CD4-positive, CD25-positive, alpha-beta regulatory T cell (primary cell): ENCODE results near the gene FHL1. TPM values are rescaled to one million over a fixed set of nuclear protein-coding genes. Genes with fewer than 3 reads are reported as not detected.
A peak's percentile ranks its signal among the peaks of the same experiment; 100 is the strongest.

ENCODE experiments used
- ATAC-seq, 2 donors: fragments of 150-1000 bp; cut with Tn5 transposase; one replicate each; pipeline ENCODE4 v1.10.0; 2021; ENCODE audit warnings: low read depth in 2 of 2, moderate number of reproducible peaks in 2 of 2, moderate library complexity in 1 of 2
- DNase-seq, 3 donors: peaks; one replicate each; pipeline versions ENCODE4 v3.0.0 to v3.0.0-alpha.2; 2012 to 2022; ENCODE audit warnings: mixed read lengths in 1 of 3
- H3K27ac ChIP-seq: one replicate; pipeline ENCODE4 v1.7.0; 2013; ENCODE audit warnings: mild to moderate bottlenecking, low read length; ENCODE audit not compliant: insufficient read depth, poor library complexity, severe bottlenecking
- H3K27me3 ChIP-seq: one replicate; pipeline ENCODE4 v1.7.0; 2013; ENCODE audit warnings: low read length; ENCODE audit not compliant: control insufficient read depth, insufficient read depth
- H3K36me3 ChIP-seq: one replicate; pipeline ENCODE4 v1.7.0; 2013; ENCODE audit warnings: mild to moderate bottlenecking, low read length, moderate library complexity; ENCODE audit not compliant: control insufficient read depth, insufficient read depth
- H3K4me1 ChIP-seq: 2 replicates; pipeline ENCODE4 v1.7.0; 2013; ENCODE audit warnings: mild to moderate bottlenecking, low read length; ENCODE audit not compliant: insufficient read depth, control insufficient read depth, poor library complexity, severe bottlenecking
- H3K4me3 ChIP-seq: one replicate; pipeline ENCODE4 v1.7.0; 2013; ENCODE audit warnings: low read depth, mild to moderate bottlenecking, low read length, moderate library complexity
- H3K9me3 ChIP-seq, 2 experiments: 1 replicate in 1 of 2; 2 replicates in 1 of 2; pipeline ENCODE4 v1.7.0; 2013; ENCODE audit warnings: low read length in 2 of 2, mild to moderate bottlenecking in 1 of 2, moderate library complexity in 1 of 2; ENCODE audit not compliant: control insufficient read depth in 2 of 2
- H3K27ac Mint-ChIP-seq, 3 donors: one replicate each; pipeline ENCODE4 v1.8.0; 2020 to 2022; ENCODE audit warnings: mild to moderate bottlenecking in 3 of 3, mixed read lengths in 3 of 3, moderate library complexity in 2 of 3
- H3K27me3 Mint-ChIP-seq: one replicate; pipeline ENCODE4 v1.8.0; 2022; ENCODE audit warnings: mild to moderate bottlenecking, mixed read lengths
- H3K36me3 Mint-ChIP-seq: one replicate; pipeline ENCODE4 v1.8.0; 2020; ENCODE audit warnings: mixed read lengths
- H3K4me1 Mint-ChIP-seq, 4 donors: one replicate each; pipeline ENCODE4 v1.8.0; 2020 to 2022; ENCODE audit warnings: mixed read lengths in 4 of 4, mild to moderate bottlenecking in 1 of 4
- H3K4me3 Mint-ChIP-seq, 4 donors: one replicate each; pipeline ENCODE4 v1.8.0; 2020 to 2022; ENCODE audit warnings: mild to moderate bottlenecking in 4 of 4, mixed read lengths in 4 of 4, moderate library complexity in 3 of 4
- H3K9me3 Mint-ChIP-seq, 7 donors: one replicate each; pipeline ENCODE4 v1.8.0; 2020 to 2022; ENCODE audit warnings: mixed read lengths in 7 of 7, mild to moderate bottlenecking in 3 of 7, moderate library complexity in 2 of 7
- polyA plus RNA-seq, 4 donors: library from polyadenylated mRNA; unstranded; fragments of 300-500 nt; fragmentation: Illumina TruSeq; gene quantifications; one replicate each; pipeline ENCODE4 v1.2.3, GENCODE V29; 2021
- total RNA-seq: library from RNA; stranded (reverse); gene quantifications from one replicate; pipeline ENCODE4 v1.2.3, GENCODE V29; 2022

Gene FHL1
- total and polyA plus RNA-seq, 5 donors from 2014 or later, result 3.8 to 24.5 (median 15.7) TPM

- Mint-ChIP-seq H3K9me3 (peaks cover 0 to 3% (median 0%) of the 10 kb centered on the region in 7 donors), H3K27me3 (no peaks in the 10 kb centered on the region), H3K36me3 (no peaks in the 10 kb centered on the region), H3K4me3 (no peak overlapping the region), H3K4me1 (no peaks in the 10 kb centered on the region), H3K27ac (no peak overlapping the region)
- Histone ChIP-seq H3K9me3 (no peaks in the 10 kb centered on the region), H3K36me3 (no peaks in the 10 kb centered on the region), H3K27ac (no peak overlapping the region), H3K4me3 (no peak overlapping the region), H3K27me3 (no peaks in the 10 kb centered on the region), H3K4me1 (no peaks in the 10 kb centered on the region)
- DNase-seq, result no peak
- ATAC-seq, result no peak
Observed at GRCh38 chrX:136130931-136131833, 16.2 kb upstream of the FHL1 start.

- Mint-ChIP-seq H3K4me1 (peaks cover 0 to 14% (median 7%) of the 10 kb centered on the region in 4 donors), H3K4me3 (no peak overlapping the region), H3K36me3 (peaks cover 3% of the 10 kb centered on the region), H3K27me3 (no peaks in the 10 kb centered on the region), H3K9me3 (peaks cover 0 to 1% (median 0%) of the 10 kb centered on the region in 7 donors), H3K27ac (no peak overlapping the region)
- no peak for DNase-seq
- H3K4me3 ChIP-seq, result no peak overlapping the region
- no peaks in the 10 kb centered on the region for H3K36me3 ChIP-seq
- no peaks in the 10 kb centered on the region for H3K9me3 ChIP-seq
- H3K4me1 ChIP-seq, result peaks cover 2% of the 10 kb centered on the region
- no peak for ATAC-seq
- H3K27ac ChIP-seq, result no peak overlapping the region
- no peaks in the 10 kb centered on the region for H3K27me3 ChIP-seq
Observed at GRCh38 chrX:136138939-136139338, 8.4 kb upstream of the FHL1 start.

GRCh38 chrX:136141569-136141968 is 5.8 kb upstream of the FHL1 start:
- Histone ChIP-seq H3K36me3 (no peaks in the 10 kb centered on the region), H3K4me1 (peaks cover 12% of the 10 kb centered on the region), H3K4me3 (no peak overlapping the region), H3K27me3 (peaks cover 2% of the 10 kb centered on the region), H3K9me3 (no peaks in the 10 kb centered on the region), H3K27ac (no peak overlapping the region)
- Mint-ChIP-seq H3K27me3 (peaks cover 10% of the 10 kb centered on the region), H3K4me1 (peaks cover 0 to 33% (median 16%) of the 10 kb centered on the region in 4 donors), H3K4me3 (no peak overlapping the region), H3K27ac (peak overlapping the region in 1 of 3 donors; percentile 60), H3K36me3 (peaks cover 3% of the 10 kb centered on the region), H3K9me3 (peaks cover 0 to 2% (median 0%) of the 10 kb centered on the region in 7 donors)
- DNase-seq (no peak), ATAC-seq (no peak)

- peaks cover 2% of the 10 kb centered on the region for H3K27me3 ChIP-seq
- H3K4me3 ChIP-seq, result no peak overlapping the region
- H3K4me3 Mint-ChIP-seq, result no peak overlapping the region
- H3K4me1 ChIP-seq, result peaks cover 12% of the 10 kb centered on the region
- H3K36me3 Mint-ChIP-seq, result no peaks in the 10 kb centered on the region
- no peaks in the 10 kb centered on the region for H3K9me3 ChIP-seq
- DNase-seq (no peak), ATAC-seq (no peak)
- H3K27me3 Mint-ChIP-seq, result peaks cover 12% of the 10 kb centered on the region
- peaks cover 0 to 33% (median 17%) of the 10 kb centered on the region in 4 donors for H3K4me1 Mint-ChIP-seq
- peak overlapping the region in 1 of 3 donors; percentile 90 for H3K27ac Mint-ChIP-seq
- no peaks in the 10 kb centered on the region for H3K36me3 ChIP-seq
- H3K27ac ChIP-seq, result no peak overlapping the region
- peaks cover 0 to 2% (median 0%) of the 10 kb centered on the region in 7 donors for H3K9me3 Mint-ChIP-seq
Observed at GRCh38 chrX:136142592-136142991, 4.7 kb upstream of the FHL1 start.

- peak; percentile 33 to 56 for ATAC-seq
- peaks cover 0 to 2% (median 0%) of the 10 kb centered on the region in 7 donors for H3K9me3 Mint-ChIP-seq
- H3K4me3 Mint-ChIP-seq, result peak overlapping the region; percentile 43 to 80 (median 73)
- peaks cover 2% of the 10 kb centered on the region for H3K27me3 ChIP-seq
- no peak overlapping the region for H3K27ac ChIP-seq
- no peaks in the 10 kb centered on the region for H3K9me3 ChIP-seq
- peaks cover 12% of the 10 kb centered on the region for H3K27me3 Mint-ChIP-seq
- no peaks in the 10 kb centered on the region for H3K36me3 Mint-ChIP-seq
- H3K27ac Mint-ChIP-seq, result peak overlapping the region; percentile 85 to 96 (median 95)
- H3K36me3 ChIP-seq, result no peaks in the 10 kb centered on the region
- H3K4me1 ChIP-seq, result peaks cover 12% of the 10 kb centered on the region
- peak in 2 of 3 donors; percentile 19 to 69 for DNase-seq
- peaks cover 0 to 38% (median 17%) of the 10 kb centered on the region in 4 donors for H3K4me1 Mint-ChIP-seq
- H3K4me3 ChIP-seq, result peak overlapping the region; percentile 62
Observed at GRCh38 chrX:136143711-136144110, 3.6 kb upstream of the FHL1 start.

GRCh38 chrX:136146614-136147314 is 569 bp upstream of the FHL1 start:
- peaks cover 12% of the 10 kb centered on the region for H3K4me1 ChIP-seq
- H3K27me3 ChIP-seq, result peaks cover 4% of the 10 kb centered on the region
- H3K36me3 ChIP-seq, result no peaks in the 10 kb centered on the region
- H3K4me1 Mint-ChIP-seq, result peaks cover 0 to 43% (median 17%) of the 10 kb centered on the region in 4 donors
- no peaks in the 10 kb centered on the region for H3K36me3 Mint-ChIP-seq
- DNase-seq, result peak in 2 of 3 donors; percentile 11 to 31
- no peaks in the 10 kb centered on the region for H3K9me3 ChIP-seq
- peak; percentile 43 to 44 for ATAC-seq
- no peak overlapping the region for H3K27ac ChIP-seq
- peak overlapping the region; percentile 53 for H3K4me3 ChIP-seq
- peak overlapping the region; percentile 83 to 90 (median 88) for H3K4me3 Mint-ChIP-seq
- H3K27ac Mint-ChIP-seq, result peak overlapping the region in 2 of 3 donors; percentile 82 to 84
- peaks cover 17% of the 10 kb centered on the region for H3K27me3 Mint-ChIP-seq
- H3K9me3 Mint-ChIP-seq, result peaks cover 0 to 2% (median 0%) of the 10 kb centered on the region in 7 donors

- H3K27me3 ChIP-seq, result peaks cover 4% of the 10 kb centered on the region
- peaks cover 17% of the 10 kb centered on the region for H3K27me3 Mint-ChIP-seq
- H3K9me3 ChIP-seq, result no peaks in the 10 kb centered on the region
- H3K36me3 ChIP-seq, result no peaks in the 10 kb centered on the region
- no peak for ATAC-seq
- H3K4me1 Mint-ChIP-seq, result peaks cover 0 to 37% (median 16%) of the 10 kb centered on the region in 4 donors
- peaks cover 12% of the 10 kb centered on the region for H3K4me1 ChIP-seq
- H3K9me3 Mint-ChIP-seq, result peaks cover 0 to 2% (median 0%) of the 10 kb centered on the region in 7 donors
- H3K4me3 Mint-ChIP-seq, result peak overlapping the region in 3 of 4 donors; percentile 54 to 79 (median 75)
- DNase-seq, result no peak
- no peaks in the 10 kb centered on the region for H3K36me3 Mint-ChIP-seq
- no peak overlapping the region for H3K27ac ChIP-seq
- no peak overlapping the region for H3K4me3 ChIP-seq
- peak overlapping the region in 1 of 3 donors; percentile 89 for H3K27ac Mint-ChIP-seq
Observed at GRCh38 chrX:136147976-136148375, 643 bp downstream of the FHL1 start.
